Measurements from ENCODE around the gene PLCB2.

DNA sequence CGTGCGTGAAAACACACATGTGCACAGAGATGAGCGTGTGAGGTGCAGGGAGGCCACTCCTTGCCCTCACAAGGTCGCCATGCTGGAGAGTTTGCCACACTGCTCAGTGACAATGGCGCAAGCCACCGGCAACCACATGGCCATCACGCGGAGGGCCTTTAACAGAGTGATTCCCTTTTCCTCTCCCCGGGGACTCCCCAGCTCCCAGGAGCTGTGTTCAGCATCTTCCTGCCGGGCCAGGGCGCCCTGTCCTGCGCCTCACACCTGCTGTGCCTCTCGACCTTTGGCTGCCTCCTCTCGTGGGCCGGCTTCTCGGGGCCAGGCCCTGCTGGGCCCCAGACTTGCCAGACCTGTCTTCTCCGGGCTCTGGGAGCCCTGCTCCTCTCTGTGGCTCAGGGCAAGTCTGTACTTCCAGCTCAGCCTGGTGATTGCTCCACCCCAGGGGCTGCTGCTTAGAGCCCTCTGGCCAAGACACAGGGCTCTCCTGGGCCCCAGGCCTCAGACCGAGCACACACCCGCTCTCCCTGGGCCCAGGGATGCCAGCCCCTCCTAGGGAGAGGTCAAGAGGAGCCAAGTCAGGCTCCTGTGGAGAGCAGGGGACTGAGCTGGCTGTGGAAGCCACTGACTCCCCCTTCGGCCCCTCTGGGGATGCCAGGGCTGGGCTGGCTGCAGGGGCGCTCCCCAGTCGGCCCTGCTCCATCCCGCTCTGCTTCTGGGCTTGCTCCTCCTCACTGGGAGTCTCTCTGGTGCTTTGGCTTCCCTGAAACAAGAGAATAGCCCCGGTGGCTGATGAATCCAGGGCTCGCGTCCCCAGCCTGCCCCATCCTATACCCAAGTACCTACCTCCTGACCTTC, 27.4 kb upstream of the PLCB2 start:
- TF ChIP-seq POLR2A (IDR thresholded peaks at IDR 0.05; ENCODE audit: low read length): no peak
- TF ChIP-seq GATA1 (IDR thresholded peaks at IDR 0.05; ENCODE audit: low read depth, low read length): no peak

All from erythroblast (primary cell).